Panc1 (cell line): ENCODE measurements around the gene SFXN3. TPM values are rescaled to one million over a fixed set of nuclear protein-coding genes. Genes with fewer than 3 reads are reported as not detected.
A peak's percentile ranks its signal among the peaks of the same experiment; 100 is the strongest.

Experiments used
- ATAC-seq: fragments of 200-7000 bp; cut with Tn5 transposase; 2 replicates; pipeline ENCODE4 v1.9.1; 2020; ENCODE audit warnings: mild to moderate bottlenecking, moderate library complexity
- BruUV-seq: library from RNA; stranded (reverse); fragments of 400-500 nt; replicated peaks from 2 replicates; lab custom pipeline; 2021; lab: Mats Ljungman, UMichigan
- CTCF ChIA-PET: fragments of 300-600 bp; sonication (Branson Sonifier 250); formaldehyde crosslinking; loops from one replicate; lab custom pipeline; 2022; ENCODE audit warnings: antibody characterized with exemption; lab: Charles Lee
- POLR2A ChIA-PET: fragments of 300-600 bp; sonication (Branson Sonifier 250); formaldehyde crosslinking; loops from one replicate; lab custom pipeline; 2022; ENCODE audit warnings: antibody characterized with exemption; lab: Charles Lee
- DNase-seq: peaks from one replicate; pipeline ENCODE4 v3.0.0-alpha.2; 2010; ENCODE audit warnings: low read depth, low spot score
- H3K27ac ChIP-seq: 2 replicates; pipeline ENCODE4 v1.5.1; 2011; ENCODE audit warnings: mild to moderate bottlenecking, low read length, inconsistent platforms
- H3K27me3 ChIP-seq: fragments of 200-500 bp; sonication (Bioruptor generic); 2 replicates; pipeline ENCODE4 v1.6.0; 2014; ENCODE audit warnings: low read length, inconsistent platforms; ENCODE audit not compliant: control insufficient read depth, insufficient read depth
- H3K36me3 ChIP-seq: fragments of 200-500 bp; sonication (Bioruptor generic); 2 replicates; pipeline ENCODE4 v1.5.1; 2014; ENCODE audit warnings: inconsistent platforms, mild to moderate bottlenecking, low read length, moderate library complexity; ENCODE audit not compliant: control insufficient read depth, insufficient read depth
- H3K4me1 ChIP-seq: 2 replicates; pipeline ENCODE4 v1.5.1; 2011; ENCODE audit warnings: inconsistent platforms, mild to moderate bottlenecking, low read length, moderate library complexity; ENCODE audit not compliant: control insufficient read depth, insufficient read depth
- H3K4me3 ChIP-seq, 2 experiments: 2 replicates each; pipeline ENCODE4 v1.5.1; 2011 to 2012; ENCODE audit warnings: low read depth in 2 of 2, low read length in 2 of 2, mild to moderate bottlenecking in 2 of 2, inconsistent platforms in 1 of 2, moderate library complexity in 1 of 2
- H3K9me3 ChIP-seq: fragments of 200-500 bp; sonication (Bioruptor generic); 2 replicates; pipeline ENCODE4 v1.5.1; 2014; ENCODE audit warnings: low read depth, mild to moderate bottlenecking, inconsistent platforms, low read length, moderate library complexity; ENCODE audit not compliant: control insufficient read depth, insufficient read depth
- POLR2AphosphoS5 ChIP-seq: IDR thresholded peaks from 2 replicates; pipeline ENCODE4 v1.6.1; 2012; ENCODE audit warnings: mild to moderate bottlenecking, low read depth, low read length, moderate library complexity
- REST ChIP-seq, 2 experiments: IDR thresholded peaks; 2 replicates each; pipeline ENCODE4 v1.6.1; 2011 to 2012; ENCODE audit warnings: low read depth in 2 of 2, control low read depth in 1 of 2, low read length in 1 of 2, mild to moderate bottlenecking in 1 of 2, moderate library complexity in 1 of 2; ENCODE audit not compliant: insufficient read depth in 1 of 2
- SIN3A ChIP-seq: IDR thresholded peaks from 2 replicates; pipeline ENCODE4 v1.6.1; 2012; ENCODE audit warnings: low read depth, mild to moderate bottlenecking, low read length, moderate library complexity, borderline replicate concordance; ENCODE audit not compliant: insufficient read depth
- TCF7L2 ChIP-seq: IDR thresholded peaks from 2 replicates; pipeline ENCODE4 v1.6.1; 2011; ENCODE audit warnings: mild to moderate bottlenecking, low read depth, low read length, inconsistent platforms
- in situ Hi-C: cut with HindIII; loops from 2 replicates; pipeline ENCODE4 v1.10.0; 2016; ENCODE audit warnings: low sequenced_read_pairs, low pct_unique_long_range_greater_than_20kb
- intact Hi-C: fragments of 100-400 bp; cut with micrococcal nuclease; formaldehyde crosslinking; loops from one replicate; pipeline ENCODE4 v1.10.0; 2022; ENCODE audit not compliant: unreplicated experiment
- total RNA-seq: library from RNA; stranded (reverse); gene quantifications from one replicate; pipeline ENCODE4 v1.2.1, GENCODE V29; 2021; ENCODE audit not compliant: unreplicated experiment
- TF ChIP-seq, protein P1 (sequence below): fragments of 450-650 bp; IDR thresholded peaks from 2 replicates; pipeline ENCODE4 v1.5.1; 2017; ENCODE audit warnings: mild to moderate bottlenecking

SFXN3 gene
- total RNA-seq, 1 experiment from 2014 or later = 15.3 TPM

- BruUV-seq = no TSS peak
- POLR2A ChIA-PET = no interaction called here
- in situ Hi-C loops = no loop called here
Measured at GRCh38 chr10:101000127-101000914, 30.7 kb upstream of the SFXN3 start.

GRCh38 chr10:101000915-101001658 is 29.9 kb upstream of the SFXN3 start:
- Histone ChIP-seq H3K36me3 (peaks cover 11% of the 10 kb centered on the region; the same call in 1 of the 2 replicates), H3K27ac (peak overlapping the region; percentile 92), H3K4me3 (peak overlapping the region; percentile 71 to 74; a peak in 2 of 4 replicates), H3K27me3 (no peaks in the 10 kb centered on the region), H3K4me1 (peaks cover 31% of the 10 kb centered on the region), H3K9me3 (no peaks in the 10 kb centered on the region)
- TF ChIP-seq SIN3A = no peak
- TF ChIP-seq, protein P1, sequence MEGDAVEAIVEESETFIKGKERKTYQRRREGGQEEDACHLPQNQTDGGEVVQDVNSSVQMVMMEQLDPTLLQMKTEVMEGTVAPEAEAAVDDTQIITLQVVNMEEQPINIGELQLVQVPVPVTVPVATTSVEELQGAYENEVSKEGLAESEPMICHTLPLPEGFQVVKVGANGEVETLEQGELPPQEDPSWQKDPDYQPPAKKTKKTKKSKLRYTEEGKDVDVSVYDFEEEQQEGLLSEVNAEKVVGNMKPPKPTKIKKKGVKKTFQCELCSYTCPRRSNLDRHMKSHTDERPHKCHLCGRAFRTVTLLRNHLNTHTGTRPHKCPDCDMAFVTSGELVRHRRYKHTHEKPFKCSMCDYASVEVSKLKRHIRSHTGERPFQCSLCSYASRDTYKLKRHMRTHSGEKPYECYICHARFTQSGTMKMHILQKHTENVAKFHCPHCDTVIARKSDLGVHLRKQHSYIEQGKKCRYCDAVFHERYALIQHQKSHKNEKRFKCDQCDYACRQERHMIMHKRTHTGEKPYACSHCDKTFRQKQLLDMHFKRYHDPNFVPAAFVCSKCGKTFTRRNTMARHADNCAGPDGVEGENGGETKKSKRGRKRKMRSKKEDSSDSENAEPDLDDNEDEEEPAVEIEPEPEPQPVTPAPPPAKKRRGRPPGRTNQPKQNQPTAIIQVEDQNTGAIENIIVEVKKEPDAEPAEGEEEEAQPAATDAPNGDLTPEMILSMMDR = no peak
- no peak for TF ChIP-seq TCF7L2
- TF ChIP-seq REST (IDR thresholded peaks at IDR 0.05; ENCODE audit: insufficient read depth in 1 of 2, low read depth in 2 of 2, low read length in 1 of 2) = no peak
- no peak for TF ChIP-seq POLR2AphosphoS5
- intact Hi-C loops (no loop called here), in situ Hi-C loops (no loop called here)
- ChIA-PET POLR2A (no interaction called here), CTCF (no interaction called here)
- DNase-seq (no peak), ATAC-seq (no peak)
- BruUV-seq = TSS peak; percentile 66

More at GRCh38 chr10:101000127-101000914, 30.7 kb upstream of the SFXN3 start:
- no peak for TF ChIP-seq POLR2AphosphoS5
- CTCF ChIA-PET = interaction anchor here (0.5 to 1.4 kb wide), 4 partner anchors 11 to 379 kb away, joined by 4 to 5 read pairs (median 5); no protein-coding TSS in a partner anchor
- ATAC-seq (no peak), DNase-seq (no peak)
- H3K27me3 ChIP-seq = no peaks in the 10 kb centered on the region
- peaks cover 11% of the 10 kb centered on the region; the same call in 1 of the 2 replicates for H3K36me3 ChIP-seq
- H3K9me3 ChIP-seq = no peaks in the 10 kb centered on the region
- H3K27ac ChIP-seq = peak overlapping the region; percentile 92
- intact Hi-C loops = no loop called here
- peaks cover 32% of the 10 kb centered on the region for H3K4me1 ChIP-seq
- H3K4me3 ChIP-seq = peak overlapping the region; percentile 71 to 74
